Umbilical cord (tissue), 2 donors: Measurements from ENCODE around the gene PLBD1. TPM values are rescaled to one million over a fixed set of nuclear protein-coding genes. Genes with fewer than 3 reads are reported as not detected.
A peak's percentile ranks its signal among the peaks of the same experiment; 100 is the strongest.

Experiments
- DNase-seq: peaks from one replicate; pipeline ENCODE4 v3.0.0-alpha.2; 2015; ENCODE audit warnings: low spot score
- total RNA-seq: library from RNA; depleted of rRNA; stranded (reverse); fragments of >200 nt; gene quantifications from one replicate; pipeline ENCODE4 v1.2.3, GENCODE V29; 2014; ENCODE audit warnings: low replicate concordance; ENCODE audit not compliant: insufficient read depth

The PLBD1 gene
- total RNA-seq, 1 donor from 2014 or later = 10.1 TPM

DNA sequence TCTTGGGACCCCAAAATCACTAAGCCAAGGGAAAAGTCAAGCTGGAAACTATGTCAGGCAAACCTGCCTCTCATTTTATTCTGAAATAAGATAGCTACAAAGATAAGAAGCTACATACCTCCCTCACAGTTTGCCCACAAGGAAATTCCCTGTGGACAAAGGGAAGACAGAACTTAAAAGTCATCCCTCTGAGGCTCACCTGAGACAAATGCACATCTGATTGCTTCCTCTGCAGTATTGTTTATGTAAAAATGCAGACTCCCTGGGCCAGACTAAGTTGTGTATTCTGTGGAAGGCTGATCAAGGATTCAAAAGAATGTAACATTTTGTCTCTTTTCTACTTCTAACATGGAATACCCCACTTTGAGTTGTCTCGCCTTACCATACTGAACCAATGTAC is 2.5 kb upstream of the PLBD1 start:
- no peak for DNase-seq

DNA sequence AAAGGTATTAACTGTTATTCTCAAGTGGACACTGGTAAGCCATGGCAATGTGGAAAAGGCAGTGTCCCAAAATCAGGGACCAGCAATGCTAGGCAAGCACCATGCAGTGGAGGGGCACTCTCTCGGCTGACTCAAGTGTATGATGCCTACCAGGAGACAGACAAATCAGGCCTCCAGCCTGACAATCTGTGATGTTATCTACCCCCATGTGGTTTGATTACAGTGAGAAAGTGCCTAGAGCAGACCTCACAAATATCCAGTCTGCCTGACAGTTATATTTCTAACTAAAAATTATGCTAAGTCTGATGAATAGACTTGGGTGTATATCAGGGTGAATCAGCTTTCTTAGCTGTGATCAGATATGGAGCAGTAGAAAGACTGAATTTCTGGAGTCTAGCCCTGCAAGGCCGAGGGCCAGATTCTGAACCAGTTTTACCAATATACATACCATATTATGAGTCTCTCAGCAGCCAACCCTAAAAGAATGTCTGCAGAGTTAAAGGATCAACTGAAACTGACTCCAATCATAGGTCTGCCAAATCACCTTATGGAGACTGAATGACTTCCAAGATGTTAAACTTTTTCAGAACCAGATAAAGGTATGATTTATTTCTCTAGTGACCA is 3.2 kb downstream of the PLBD1 start:
- DNase-seq = peak; percentile 18

- DNase-seq = no peak
Observed at GRCh38 chr12:14563046-14563445, 4.6 kb downstream of the PLBD1 start.

DNA sequence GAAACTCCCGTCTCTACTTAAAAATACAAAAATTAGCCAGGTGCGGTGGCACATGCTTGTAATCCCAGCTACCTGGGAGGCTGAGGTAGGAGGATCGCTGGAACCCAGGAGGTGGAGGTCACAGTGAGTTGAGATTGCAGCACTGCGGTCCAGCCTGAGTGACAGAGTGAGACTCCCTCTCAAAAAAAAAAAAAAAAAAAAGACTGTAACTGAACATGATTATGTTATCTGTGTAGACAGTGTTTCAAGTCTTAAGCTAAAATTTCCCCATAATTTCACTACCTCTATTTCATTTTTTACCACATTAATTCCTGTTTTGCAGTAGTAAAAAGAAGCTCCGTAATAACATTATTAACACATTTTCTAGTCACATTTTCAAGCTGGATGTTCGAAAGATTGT is 5.4 kb downstream of the PLBD1 start:
- DNase-seq = no peak

DNA sequence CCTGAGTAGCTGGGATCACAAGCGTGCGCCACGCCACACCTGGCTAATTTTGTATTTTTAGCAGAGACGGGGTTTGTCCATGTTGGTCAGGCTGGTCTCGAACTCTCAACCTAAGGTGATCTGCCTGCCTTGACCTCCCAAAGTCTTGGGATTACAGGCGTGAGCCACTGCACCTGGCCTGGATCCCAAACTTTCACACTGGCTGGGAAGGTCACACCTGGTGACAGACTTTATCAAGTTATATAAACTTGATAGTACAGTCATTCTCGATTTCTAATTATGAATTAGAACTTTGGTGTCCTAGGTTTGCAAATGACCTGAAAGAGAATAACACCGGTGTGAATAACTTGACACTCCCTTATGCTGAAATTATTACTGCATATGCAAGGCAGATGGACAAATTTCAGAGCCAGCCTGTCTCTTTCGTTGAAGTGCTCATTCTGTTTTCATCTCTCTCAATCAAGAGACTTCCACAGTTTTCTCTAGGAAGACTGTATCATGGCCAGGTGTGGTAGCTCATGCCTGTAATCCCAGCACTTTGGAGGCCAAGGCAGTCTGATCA is 5.9 kb downstream of the PLBD1 start:
- DNase-seq = no peak

DNA sequence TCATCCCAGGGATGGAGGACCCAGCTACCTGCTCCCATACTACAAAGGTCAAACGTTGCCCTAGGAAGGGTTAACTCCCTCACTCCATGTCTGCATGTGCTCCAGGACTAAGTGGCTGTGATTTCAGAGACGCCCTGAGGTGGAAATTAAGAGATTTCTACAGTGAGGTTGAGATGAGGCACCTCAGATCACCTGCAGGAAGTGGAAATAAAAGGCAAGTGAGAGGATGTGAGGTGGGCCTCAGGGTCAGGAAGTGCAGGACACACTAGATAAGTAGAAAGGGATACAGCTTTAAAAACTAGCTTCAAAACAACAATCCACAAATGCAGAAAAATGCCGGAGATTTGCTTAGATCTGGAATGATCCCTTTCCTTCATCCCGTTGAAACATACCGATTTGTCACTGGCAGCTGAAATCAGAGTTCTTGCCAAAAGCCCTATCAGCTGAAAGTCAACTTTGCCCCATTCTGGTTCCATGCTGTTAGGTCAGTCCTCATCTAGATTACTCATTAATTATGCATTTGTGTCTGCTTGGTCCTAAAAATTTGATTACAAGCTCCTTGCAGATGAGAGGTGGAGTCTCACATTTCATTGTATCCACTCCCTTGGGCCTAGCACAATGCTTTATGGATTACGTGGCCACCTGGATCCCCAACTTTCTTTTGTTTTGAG is 6.6 kb downstream of the PLBD1 start:
- no peak for DNase-seq

DNA sequence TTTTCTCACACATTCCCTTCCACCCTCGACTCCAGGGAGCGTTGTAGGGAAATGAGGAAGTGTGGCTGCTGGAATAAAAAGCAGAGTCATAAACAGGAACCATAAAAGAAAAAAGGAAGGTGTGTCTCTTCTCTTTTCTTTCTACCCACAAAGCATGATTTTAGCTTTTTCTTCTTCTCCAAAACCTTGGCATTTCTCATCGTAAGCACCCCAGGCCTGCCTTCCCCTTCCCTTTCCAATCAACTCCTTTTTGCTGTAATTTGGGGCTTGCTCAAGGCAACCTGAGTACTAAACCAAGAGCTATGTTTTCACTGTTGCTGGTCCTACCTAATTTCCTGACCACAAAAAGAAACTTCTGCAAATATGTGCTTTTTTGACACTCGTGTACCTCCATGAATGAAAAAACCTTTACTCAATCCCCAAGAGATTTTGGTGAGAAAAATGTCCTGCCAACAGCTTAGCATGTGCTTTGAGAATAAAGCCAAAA is 9.2 kb downstream of the PLBD1 start:
- DNase-seq = peak; percentile 3

DNA sequence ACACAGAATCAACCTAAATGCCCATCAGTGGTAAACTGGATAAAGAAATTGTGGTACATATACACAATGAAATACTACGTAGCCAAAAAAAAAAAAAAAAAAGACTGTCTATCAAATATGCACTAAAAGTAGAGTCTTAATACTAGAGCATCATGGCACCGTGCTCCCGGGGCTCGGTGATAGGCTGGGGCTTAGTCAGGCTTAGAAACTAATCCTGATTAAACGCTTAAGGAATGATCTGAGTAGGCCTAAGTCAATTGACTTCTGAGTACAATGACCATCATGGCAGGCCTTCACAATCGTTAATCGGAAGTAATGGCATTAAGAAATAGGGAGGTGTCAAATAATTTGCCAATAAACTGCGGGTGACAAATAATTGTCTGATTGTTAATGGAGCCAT is 9.7 kb downstream of the PLBD1 start:
- DNase-seq = no peak

GRCh38 chr12:14554281-14555007 is 13.2 kb downstream of the PLBD1 start:
- peak; percentile 49 for DNase-seq

- DNase-seq = no peak
Observed at GRCh38 chr12:14548609-14549008, 19.1 kb downstream of the PLBD1 start.

DNA sequence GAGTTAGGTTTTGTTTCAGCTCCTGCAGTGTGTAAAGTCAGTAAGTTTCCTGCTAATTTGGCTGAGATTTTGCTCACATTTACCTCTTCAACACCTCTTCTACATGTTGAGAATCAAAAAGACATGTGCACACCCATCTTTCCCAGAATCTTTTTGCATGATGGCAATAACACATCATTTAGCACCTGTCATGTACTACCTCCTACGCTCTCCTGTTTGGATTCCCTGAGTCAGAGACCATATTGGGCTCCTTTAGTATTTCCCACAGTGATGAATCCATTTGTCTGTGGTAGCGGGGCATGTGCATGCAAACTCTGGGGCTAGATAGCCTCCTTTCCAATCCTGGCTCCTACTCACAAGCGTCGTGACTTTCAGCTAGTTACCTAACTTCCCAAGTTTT is 20.1 kb downstream of the PLBD1 start:
- DNase-seq = no peak

GRCh38 chr12:14545144-14546124 is 22.2 kb downstream of the PLBD1 start:
- no peak for DNase-seq

GRCh38 chr12:14540801-14541462 is 26.8 kb downstream of the PLBD1 start:
- DNase-seq = no peak

DNA sequence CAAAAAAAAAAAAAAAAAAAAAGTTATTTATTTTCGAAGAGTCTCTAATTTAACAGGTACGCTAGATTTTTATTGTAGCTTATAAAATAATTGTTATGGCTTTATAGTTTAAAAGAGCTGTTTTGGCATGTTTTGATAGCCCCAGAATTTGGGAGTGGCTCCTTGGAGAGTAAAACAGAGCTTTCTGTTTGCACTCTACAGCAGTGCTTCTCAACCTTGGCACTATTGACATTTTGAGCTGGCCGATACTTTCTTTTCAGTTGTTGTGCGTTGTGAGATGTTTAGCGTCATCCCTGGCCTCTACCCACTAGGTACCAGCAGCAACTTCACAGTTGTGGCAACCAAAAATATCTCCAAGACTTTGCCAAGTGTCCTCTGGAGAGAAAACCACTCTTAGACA is 30.6 kb downstream of the PLBD1 start:
- DNase-seq = no peak

DNA sequence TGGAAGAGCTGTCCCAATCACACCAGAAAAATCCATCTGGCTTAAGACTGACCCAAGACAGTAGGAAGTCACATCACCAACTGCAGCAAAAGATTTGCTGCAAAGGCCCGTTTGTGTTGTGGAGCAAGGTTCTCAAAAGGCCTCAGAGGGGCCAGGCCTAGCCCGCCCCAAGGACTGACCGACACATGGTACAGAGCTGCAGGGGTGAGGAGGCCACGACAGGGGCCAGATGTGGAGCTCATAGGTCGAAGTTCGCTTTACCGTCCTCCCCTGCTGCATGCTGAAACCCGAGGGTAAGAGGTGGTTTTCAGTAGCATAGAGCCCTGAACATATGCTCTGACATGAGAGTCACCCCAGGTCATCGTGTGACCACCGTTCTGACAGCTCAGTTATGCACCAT is 35.5 kb downstream of the PLBD1 start:
- DNase-seq = no peak

- DNase-seq = no peak
Observed at GRCh38 chr12:14525964-14526363, 41.7 kb downstream of the PLBD1 start.

GRCh38 chr12:14521822-14522221 is 45.9 kb downstream of the PLBD1 start:
- DNase-seq = no peak

DNA sequence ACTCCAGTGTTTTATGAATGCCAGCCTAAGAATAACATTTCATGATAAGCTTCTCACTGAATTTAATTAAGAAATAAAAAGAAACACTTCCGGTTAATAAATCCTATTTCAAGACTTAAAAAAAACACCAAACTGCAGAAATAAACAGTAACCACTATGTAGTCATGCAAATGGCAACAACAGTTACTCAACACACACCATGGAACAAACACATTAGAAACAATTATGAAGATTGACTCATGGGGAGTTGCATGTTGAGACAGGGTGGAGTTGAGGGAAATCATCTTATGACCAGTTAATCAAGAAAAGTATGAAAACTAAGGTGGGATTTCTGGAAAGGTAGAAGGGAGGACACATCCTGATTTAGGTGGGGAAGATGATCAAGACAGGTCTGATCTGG is 52.7 kb downstream of the PLBD1 start:
- DNase-seq = no peak

GRCh38 chr12:14514154-14514842 is 53.4 kb downstream of the PLBD1 start:
- DNase-seq = peak; percentile 86

DNA sequence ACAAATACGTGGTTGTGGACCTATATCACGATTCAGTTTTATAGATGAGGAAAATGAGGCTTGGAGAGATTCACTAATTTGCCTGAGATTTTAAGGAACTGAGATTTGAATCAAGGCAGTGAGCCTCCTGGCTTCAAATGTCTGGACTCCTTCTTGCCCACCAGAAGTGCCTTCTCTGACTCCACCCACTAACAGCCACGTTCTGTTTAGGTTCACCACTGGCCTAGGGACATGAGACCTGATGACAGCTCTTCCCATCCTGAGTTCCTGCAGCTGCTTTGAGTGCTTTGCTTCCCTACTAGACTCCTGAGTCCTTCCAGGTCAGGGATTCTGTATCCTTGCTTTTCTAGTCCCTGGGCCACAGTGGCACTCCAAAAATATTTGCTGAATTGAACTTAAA is 57.1 kb downstream of the PLBD1 start:
- no peak for DNase-seq
